HG03469 (cell line): ENCODE data around the gene TNNT1.

ENCODE experiments used
- ATAC-seq: cut with Tn5 transposase; IDR thresholded peaks from one replicate; pipeline ENCODE4 v1.9.1; 2021; ENCODE audit warnings: mild to moderate bottlenecking, moderate library complexity, moderate number of reproducible peaks; ENCODE audit not compliant: unreplicated experiment

Gene TNNT1

DNA sequence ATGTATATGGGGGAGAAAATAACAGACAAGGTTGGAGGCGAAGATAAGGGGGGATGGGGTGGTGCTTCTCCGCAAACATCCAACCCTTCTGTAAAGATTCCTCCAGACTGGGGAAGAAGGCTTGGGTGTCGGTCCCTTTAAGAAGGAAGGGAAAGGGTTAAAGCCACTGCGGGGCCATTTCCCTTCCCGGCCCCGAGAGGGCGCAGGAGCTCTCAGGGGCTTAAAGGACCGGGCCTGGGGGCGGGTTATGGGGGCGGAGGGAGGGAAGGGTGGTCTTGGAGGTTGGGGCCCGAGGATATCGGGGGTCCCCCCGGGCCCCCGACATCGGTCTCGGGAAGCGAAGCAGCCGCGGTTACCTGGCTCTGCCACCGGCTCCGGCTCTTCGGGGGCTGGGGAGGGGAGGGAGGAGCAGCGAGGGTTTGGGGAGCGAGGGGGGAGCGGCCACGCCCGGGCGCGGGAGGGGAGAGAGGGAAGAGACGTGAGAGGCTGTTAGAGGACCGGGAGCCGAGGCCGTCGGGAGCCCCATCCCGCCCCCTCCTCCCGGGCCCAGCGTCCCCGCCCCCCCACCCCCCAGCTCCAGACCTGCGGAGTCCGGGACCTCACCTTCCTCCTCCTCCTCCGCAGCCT lies 2.8 kb downstream of the TNNT1 start:
- no peak for ATAC-seq

DNA sequence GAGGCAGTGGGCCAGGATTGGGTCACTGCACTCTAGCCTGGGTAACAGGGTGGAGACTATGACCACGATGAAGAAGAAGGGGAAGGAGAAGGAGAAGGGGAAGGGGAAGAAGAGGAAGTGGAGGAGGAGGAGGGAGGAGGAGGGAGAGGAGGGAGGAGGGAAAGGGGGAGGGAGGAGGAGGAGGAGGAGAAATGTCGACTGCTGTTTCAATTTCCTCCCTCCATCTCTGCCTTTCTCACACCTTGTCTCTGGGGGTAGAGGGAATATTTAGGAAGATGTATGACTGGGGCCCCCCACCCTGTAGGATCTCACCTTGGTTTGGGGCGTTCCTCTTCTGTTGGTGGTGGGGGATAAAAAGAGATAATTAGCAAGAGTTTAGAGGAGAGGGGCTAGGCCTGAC lies 3.8 kb downstream of the TNNT1 start:
- no peak for ATAC-seq

DNA sequence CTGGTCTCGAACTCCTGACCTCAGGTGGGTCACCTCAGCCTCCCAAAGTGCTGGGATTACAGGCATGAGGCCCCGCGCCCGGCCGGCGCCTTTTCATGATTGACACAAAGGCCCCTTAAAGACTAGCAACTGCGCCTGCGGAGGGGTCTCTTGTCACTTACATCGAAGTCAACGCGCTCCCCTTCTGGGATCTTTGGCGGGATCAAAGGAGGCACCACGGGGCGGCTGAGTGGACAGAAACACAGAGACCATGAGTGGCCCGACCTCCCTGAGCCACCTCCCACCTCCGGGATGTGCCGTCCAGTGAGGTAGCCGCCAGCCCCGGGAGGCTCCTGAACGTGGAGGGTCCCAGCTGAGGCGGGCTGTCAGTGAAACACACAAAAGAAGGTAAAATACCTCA lies 7.3 kb downstream of the TNNT1 start:
- ATAC-seq = no peak

DNA sequence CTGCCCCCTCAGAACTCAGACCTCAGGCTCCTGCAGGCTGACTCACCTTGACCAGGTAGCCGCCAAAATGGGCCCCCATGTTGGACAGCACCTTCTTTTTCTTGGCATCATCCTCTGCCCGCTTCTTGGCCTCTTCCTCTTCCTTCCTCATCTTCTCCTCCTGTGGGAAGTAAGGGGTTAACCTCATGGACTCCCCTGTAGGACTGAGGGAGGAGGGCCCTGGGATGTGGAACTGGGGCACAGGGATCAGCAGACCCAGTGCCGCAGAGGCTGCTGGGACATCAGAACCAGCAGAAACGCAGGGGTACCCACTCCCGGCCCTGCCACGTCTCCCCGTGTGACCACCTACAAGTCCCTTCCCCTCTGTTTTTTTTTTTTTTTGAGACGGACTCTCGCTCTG lies 11.1 kb downstream of the TNNT1 start:
- ATAC-seq = no peak

DNA sequence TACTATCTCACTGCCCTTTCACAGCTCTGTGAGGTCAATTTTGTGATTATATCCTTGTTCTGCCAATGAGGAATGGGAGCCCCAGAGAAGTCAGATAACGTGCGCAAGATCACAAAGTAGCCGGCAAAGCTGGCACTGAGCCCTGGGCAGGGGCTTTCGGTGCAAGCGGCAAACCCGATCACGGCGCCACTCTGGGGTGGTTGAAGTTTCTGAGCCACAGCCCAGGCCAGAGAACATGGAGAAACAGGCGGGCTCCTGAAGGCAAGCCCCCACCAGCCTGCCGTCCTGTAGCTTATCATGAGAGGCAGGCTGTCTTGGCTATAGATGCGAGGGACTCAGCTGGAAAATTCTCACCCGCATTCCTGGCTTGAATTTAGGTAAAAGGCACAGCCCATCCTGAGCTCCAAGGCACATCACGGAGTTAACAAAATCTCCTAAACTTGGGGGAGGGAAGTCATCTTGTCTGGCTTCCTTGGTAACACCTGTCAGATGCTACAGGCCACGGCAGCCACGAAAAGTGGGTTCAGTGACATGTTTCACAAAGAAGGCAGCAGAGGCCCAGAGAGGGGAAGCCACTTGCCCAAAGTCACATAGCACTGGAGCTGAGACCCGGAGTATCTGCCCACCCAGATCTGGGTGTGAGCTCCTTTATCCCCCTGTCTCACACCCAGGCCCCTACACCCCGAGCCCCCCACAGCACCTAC lies 12.5 kb downstream of the TNNT1 start:
- no peak for ATAC-seq

DNA sequence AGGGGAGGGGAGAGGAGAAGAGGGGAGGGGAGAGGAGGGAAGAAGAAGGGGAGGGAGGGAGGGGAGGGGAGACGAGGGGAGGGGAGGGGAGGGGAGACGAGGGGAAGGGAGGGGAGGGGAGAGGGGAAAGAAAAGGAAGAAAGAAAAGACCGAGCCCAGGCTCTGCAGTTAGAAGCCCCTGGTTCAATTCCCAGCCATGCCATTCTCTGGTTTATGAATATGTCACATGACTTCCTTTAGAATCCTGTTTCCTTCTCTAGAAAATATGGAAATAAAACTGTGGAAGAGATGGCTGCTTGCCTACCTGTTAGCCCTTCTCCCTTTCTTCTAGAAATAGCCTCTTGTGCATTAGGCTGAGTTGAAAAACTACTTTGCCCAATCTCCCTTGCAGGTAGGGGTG lies 14.3 kb downstream of the TNNT1 start:
- no peak for ATAC-seq

DNA sequence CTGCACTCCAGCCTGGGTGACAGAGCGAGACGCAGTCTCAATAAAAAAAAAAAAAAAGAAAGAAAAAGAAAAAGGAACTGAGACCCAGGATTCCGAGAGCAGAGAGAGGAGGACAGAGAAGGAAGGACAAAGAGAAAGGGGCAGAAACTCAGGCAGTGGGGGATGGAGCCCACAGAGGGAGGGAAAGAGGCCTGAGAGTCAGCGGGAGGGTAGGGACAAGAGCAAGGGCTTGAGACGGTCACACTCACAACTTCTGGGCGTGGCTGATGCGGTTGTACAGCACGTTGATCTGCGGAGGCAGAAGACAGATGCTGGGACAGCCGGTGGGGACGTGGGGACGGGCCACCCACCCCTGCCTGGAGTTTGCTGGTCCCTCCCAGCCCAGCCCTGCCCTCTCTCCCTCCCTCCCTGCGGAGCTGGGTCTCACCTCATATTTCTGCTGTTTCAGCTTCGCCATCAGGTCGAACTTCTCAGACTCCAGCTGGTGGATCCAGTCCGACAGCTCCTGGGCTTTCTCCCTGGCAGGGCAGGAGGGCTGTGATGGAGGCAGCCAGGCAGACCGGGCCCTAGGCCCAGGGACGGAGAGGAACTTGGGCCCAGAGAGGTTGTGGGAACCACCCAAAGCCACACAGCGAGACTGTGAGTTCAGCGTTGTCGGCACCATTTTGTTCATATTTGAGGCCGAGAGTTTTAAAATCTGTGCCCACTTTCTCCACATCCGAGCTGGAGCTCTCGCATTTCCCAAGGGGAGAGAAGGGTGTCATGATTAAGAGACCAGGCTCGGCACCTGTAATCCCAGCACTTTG lies 15.2 kb downstream of the TNNT1 start:
- ATAC-seq = no peak

DNA sequence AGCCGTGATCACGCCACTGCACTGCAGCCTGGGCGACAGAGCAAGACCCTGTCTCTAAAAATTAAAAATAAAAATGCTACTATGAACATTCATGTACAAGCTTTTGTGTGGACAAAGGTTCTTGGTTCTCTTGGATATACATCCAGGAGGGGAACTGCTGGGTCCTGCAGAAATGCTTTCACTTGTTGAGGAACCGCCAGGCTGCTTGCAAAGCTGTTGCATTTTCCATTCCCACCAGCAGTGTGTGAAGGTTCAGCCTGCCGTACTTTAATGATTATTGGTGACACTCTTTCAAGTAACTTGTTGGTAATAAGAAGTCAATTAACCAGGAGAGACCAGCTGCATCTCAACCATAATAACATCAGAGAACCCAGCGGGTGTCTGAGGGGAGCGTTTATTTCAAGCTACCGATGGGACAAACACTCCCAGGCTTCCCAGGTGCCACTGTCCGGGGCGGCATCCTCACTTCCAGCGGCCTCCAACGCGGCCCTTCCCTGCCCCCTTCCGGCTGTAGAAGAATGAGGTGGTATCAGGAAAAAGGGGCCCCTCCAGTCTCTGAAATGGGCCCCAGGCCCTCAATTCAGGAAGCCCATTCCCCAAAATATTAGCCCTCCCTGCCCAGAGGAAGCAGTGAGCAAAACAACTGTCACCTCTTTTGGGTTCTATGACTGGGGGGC lies 16.4 kb downstream of the TNNT1 start:
- no peak for ATAC-seq

DNA sequence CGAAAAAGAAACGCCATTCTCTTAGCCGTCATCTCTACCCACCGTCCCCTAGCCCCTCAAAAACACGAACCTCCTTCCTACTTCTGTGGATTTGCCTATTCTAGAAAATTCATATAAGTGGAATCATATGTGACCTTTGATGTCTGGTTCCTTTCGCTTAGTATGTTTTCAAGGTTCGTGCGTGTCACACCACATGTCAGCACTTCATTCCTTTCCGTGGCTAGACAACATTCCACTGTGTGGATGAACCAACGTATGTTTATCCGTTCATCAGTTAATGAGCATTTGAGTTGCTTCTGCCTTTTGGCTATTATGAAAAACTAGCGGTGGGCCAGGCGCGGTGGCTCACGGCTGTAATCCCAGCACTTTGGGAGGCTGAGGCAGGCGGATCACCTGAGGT lies 17.6 kb downstream of the TNNT1 start:
- ATAC-seq = no peak

DNA sequence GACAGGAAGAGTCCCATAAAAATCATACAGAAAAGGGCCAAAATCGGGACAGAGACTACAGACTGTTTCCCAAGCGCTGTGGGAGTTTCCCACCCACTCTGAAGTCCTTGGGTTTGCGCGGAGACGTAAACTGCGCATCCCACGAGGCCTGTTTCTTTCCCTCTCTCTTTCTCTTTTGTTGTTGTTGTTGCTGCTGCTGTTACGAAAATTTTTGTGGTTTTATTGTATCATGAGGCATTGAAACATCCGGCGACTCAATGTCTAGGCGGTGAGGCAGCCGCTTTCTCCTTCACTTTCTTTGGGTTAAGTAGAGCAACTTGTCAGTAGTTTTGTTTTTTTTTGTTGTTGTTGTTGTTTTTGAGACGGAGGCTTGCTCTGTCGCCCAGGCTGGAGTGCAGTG lies 30.0 kb downstream of the TNNT1 start:
- no peak for ATAC-seq

DNA sequence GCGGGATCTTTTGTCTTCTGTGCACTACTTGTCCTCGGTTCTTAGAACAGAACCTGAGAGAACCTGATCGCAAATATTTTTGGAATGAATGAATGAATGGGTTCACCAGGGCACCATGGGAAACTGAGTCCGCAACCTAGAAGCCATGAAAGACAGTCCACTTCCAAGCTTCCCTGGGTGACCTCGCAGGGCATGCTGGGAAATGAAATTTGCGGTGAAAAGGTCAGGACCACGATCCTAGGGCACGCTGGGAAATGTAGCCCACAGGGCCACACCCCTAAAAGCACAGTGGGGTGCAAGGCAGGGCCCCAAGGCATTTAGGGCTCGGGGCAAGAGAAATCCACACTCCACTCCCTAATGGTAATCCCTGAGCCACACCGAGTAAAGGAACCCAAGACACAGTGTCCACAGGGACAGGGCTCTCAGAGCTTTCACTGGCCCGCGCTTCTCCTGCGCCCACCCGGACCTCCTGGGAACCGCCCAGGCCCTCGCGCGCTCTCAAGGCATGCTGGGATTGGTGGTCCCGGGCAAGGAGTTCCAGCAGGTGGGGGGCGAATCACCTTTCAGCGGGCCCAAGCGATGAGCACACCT lies 30.5 kb downstream of the TNNT1 start:
- no peak for ATAC-seq

DNA sequence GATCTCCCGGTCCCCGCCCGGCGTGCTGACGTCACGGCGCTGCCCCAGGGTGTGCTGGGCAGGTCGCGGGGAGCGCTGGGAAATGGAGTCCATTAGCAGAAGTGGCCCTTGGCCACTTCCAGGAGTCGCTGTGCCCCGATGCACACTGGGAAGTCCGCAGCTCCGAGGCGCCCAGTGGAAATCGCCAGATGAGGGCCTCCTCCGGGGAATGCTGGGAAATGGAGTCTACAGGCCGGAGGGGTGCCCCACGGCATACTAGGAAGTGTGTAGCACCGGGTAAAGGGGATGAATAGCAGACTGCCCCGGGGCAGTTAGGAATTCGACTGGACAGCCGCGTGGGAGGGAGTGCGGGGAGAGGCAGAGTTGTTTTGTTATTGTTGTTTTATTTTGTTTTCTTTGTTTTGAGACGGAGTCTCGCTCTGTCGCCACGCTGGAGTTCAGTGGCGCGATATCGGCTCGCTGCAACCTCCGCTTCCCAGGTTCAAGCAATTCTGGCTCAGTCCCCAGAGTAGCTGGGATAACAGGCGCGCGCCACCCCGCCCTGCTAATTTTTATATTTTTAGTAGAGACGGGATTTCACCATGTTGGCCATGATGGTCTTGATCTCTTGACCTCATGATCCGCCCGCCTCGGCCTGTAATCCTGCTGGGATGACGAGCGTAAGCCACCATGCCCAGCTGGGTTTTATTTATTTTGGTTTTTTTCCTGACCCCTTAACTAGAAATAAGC lies 31.2 kb downstream of the TNNT1 start:
- ATAC-seq = peak; percentile 73

DNA sequence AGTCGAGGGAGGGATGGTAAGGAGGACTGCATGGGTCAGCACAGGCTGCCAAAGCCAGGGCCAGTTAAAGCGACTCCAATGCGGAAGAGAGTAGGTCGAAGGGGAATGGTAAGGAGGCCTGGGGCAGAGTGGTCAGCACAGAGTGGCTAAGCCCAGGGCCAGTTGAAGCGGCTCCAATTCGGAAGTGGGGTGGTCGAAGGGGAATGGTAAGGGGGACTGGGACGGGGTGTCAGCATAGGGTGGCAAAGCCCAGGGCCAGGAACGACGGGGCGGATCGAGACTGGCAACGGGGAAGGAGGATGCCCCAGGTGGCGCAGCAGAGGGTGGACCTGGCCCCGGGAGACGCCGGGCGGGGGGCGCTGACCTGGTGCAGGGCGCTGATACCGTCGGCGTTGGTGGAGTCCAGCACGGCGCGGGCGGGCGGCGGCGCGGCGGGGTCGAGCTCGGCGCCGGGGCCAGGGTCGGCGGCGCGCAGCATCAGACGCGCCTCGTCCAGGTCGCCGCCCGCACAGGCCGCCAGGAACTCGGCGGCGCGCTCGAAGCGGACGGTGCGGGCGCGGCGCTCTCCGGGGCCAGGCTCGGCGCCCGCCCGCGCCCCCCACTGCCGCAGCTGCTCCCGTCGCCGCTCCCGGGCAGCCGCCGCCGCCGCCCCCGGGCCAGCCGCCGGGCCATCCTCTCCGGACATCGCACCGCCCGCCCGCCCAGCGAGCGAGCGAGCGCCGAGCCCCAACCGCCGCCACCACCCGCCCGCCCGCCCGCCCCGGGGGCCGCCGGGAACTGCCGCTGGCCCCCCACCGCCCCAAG lies 31.9 kb downstream of the TNNT1 start, which contains the start of gene PPP1R12C:
TSS of gene PPP1R12C (minus strand) at position 779 of the 804 bp plus-strand sequence. CDS start at position 685, 94 bp downstream.
- no peak for ATAC-seq

DNA sequence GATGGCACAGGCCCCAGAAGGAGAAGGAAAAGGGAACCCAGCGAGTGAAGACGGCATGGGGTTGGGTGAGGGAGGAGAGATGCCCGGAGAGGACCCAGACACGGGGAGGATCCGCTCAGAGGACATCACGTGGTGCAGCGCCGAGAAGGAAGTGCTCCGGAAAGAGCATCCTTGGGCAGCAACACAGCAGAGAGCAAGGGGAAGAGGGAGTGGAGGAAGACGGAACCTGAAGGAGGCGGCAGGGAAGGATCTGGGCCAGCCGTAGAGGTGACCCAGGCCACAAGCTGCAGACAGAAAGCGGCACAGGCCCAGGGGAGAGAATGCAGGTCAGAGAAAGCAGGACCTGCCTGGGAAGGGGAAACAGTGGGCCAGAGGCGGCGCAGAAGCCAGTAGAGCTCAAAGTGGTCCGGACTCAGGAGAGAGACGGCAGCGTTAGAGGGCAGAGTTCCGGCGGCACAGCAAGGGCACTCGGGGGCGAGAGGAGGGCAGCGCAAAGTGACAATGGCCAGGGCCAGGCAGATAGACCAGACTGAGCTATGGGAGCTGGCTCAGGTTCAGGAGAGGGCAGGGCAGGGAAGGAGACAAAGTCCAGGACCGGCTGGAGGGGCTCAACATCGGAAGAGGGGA lies 32.7 kb downstream of the TNNT1 start:
- ATAC-seq = no peak

DNA sequence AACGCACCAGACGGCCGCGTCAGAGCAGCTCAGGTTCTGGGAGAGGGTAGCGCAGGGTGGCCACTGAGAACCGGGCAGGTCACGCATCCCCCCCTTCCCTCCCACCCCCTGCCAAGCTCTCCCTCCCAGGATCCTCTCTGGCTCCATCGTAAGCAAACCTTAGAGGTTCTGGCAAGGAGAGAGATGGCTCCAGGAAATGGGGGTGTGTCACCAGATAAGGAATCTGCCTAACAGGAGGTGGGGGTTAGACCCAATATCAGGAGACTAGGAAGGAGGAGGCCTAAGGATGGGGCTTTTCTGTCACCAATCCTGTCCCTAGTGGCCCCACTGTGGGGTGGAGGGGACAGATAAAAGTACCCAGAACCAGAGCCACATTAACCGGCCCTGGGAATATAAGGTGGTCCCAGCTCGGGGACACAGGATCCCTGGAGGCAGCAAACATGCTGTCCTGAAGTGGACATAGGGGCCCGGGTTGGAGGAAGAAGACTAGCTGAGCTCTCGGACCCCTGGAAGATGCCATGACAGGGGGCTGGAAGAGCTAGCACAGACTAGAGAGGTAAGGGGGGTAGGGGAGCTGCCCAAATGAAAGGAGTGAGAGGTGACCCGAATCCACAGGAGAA lies 33.5 kb downstream of the TNNT1 start:
- no peak for ATAC-seq

DNA sequence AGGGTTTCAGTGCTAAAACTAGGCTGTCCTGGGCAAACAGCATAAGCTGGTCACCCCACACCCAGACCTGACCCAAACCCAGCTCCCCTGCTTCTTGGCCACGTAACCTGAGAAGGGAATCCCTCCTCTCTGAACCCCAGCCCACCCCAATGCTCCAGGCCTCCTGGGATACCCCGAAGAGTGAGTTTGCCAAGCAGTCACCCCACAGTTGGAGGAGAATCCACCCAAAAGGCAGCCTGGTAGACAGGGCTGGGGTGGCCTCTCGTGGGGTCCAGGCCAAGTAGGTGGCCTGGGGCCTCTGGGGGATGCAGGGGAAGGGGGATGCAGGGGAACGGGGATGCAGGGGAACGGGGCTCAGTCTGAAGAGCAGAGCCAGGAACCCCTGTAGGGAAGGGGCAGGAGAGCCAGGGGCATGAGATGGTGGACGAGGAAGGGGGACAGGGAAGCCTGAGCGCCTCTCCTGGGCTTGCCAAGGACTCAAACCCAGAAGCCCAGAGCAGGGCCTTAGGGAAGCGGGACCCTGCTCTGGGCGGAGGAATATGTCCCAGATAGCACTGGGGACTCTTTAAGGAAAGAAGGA lies 34.4 kb downstream of the TNNT1 start:
- no peak for ATAC-seq

DNA sequence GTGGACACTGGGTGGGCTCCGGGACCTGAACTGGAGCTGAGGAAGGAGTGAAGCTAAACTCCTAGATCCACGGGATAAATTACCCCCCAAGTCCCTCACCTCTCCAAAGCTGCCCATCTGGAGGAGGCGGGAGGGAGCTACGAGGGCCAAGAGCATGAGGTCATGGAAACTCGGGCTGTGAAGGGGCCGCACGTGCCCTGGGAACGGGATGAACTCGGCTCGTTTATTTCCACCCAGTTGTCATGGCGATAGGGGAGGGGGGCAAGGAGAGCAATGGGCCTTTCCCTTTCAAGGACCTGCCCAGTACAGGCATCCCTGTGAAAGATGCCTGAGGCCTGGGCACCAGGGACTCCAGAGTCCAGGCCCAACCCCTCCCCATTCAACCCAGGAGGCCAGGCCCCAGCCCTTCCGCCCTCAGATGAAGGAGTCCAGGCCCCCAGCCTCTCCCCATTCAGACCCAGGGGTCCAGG lies 35.4 kb downstream of the TNNT1 start:
- ATAC-seq = no peak
